CD14-positive monocyte (primary cell): ENCODE measurements around the gene SUCLG2. TPM values are rescaled to one million over a fixed set of nuclear protein-coding genes. Genes with fewer than 3 reads are reported as not detected.

Experiments used
- DNase-seq, 3 donors: peaks; one replicate each; pipeline ENCODE4 v3.0.0-alpha.2; 2011 to 2022
- H2AFZ ChIP-seq: 2 replicates; pipeline ENCODE4 v1.6.0; 2012; ENCODE audit warnings: mild to moderate bottlenecking, low read depth, low read length, inconsistent platforms; ENCODE audit not compliant: insufficient read depth, poor library complexity, severe bottlenecking
- H3K27ac ChIP-seq, 2 donors: 1 replicate in 1 of 2; 2 replicates in 1 of 2; pipeline ENCODE4 v1.5.1; 2012 to 2013; ENCODE audit warnings: low read length in 2 of 2, control low read depth in 1 of 2, inconsistent platforms in 1 of 2, low read depth in 1 of 2, mild to moderate bottlenecking in 1 of 2
- H3K27me3 ChIP-seq, 2 donors: one replicate each; pipeline versions ENCODE4 v1.6.0 to v1.6.1; 2011 to 2013; ENCODE audit warnings: low read length in 2 of 2; ENCODE audit not compliant: control insufficient read depth in 2 of 2, insufficient read depth in 2 of 2
- H3K36me3 ChIP-seq, 2 donors: replicated peaks in 1 of 2; 1 replicate in 1 of 2; 2 replicates in 1 of 2; pipeline versions ENCODE4 v1.5.1 to v1.6.1; 2012 to 2013; ENCODE audit warnings: low read length in 2 of 2, control low read depth in 1 of 2, inconsistent platforms in 1 of 2, mild to moderate bottlenecking in 1 of 2; ENCODE audit not compliant: insufficient read depth in 2 of 2, control insufficient read depth in 1 of 2
- H3K4me1 ChIP-seq, 2 donors: 1 replicate in 1 of 2; 2 replicates in 1 of 2; pipeline versions ENCODE4 v1.5.1 to v1.6.1; 2012 to 2013; ENCODE audit warnings: low read length in 2 of 2, control low read depth in 1 of 2, inconsistent platforms in 1 of 2, mild to moderate bottlenecking in 1 of 2, moderate library complexity in 1 of 2; ENCODE audit not compliant: insufficient read depth in 2 of 2, control insufficient read depth in 1 of 2
- H3K4me2 ChIP-seq: replicated peaks from 2 replicates; pipeline ENCODE3; 2012; ENCODE audit warnings: low read length, moderate library complexity, mild to moderate bottlenecking; ENCODE audit not compliant: poor library complexity, severe bottlenecking; ENCODE audit errors: extremely low read depth
- H3K4me3 ChIP-seq, 3 experiments: fragments of 200-600 bp in 1 of 3; sonication (generic) in 1 of 3; replicated peaks in 1 of 3; 1 replicate in 2 of 3; 2 replicates in 1 of 3; pipeline ENCODE4 v1.5.1; 2011 to 2013; ENCODE audit warnings: low read length in 3 of 3, mild to moderate bottlenecking in 3 of 3, control low read depth in 2 of 3, low read depth in 2 of 3, inconsistent platforms in 1 of 3, moderate library complexity in 1 of 3
- H3K79me2 ChIP-seq: 2 replicates; pipeline ENCODE4 v1.6.0; 2012; ENCODE audit warnings: mild to moderate bottlenecking, control low read depth, inconsistent platforms, low read length, moderate library complexity; ENCODE audit not compliant: insufficient read depth
- H3K9ac ChIP-seq: 2 replicates; pipeline ENCODE4 v1.6.0; 2017; ENCODE audit warnings: low read length, mild to moderate bottlenecking; ENCODE audit not compliant: insufficient read depth, poor library complexity, severe bottlenecking
- H3K9me3 ChIP-seq, 2 donors: replicated peaks in 1 of 2; 1 replicate in 1 of 2; 2 replicates in 1 of 2; pipeline versions ENCODE4 v1.5.1 to v1.6.1; 2012 to 2013; ENCODE audit warnings: low read length in 2 of 2, control low read depth in 1 of 2; ENCODE audit not compliant: control insufficient read depth in 1 of 2, insufficient read depth in 1 of 2
- H4K20me1 ChIP-seq: 2 replicates; pipeline ENCODE4 v1.6.0; 2012; ENCODE audit warnings: mild to moderate bottlenecking, low read length, control low read depth, moderate library complexity; ENCODE audit not compliant: insufficient read depth
- H3K27ac Mint-ChIP-seq, 7 donors: one replicate each; pipeline ENCODE4 v1.8.0; 2020; ENCODE audit warnings: mild to moderate bottlenecking in 7 of 7, mixed read lengths in 7 of 7, moderate library complexity in 6 of 7, inconsistent platforms in 2 of 7
- H3K27me3 Mint-ChIP-seq, 3 donors: one replicate each; pipeline ENCODE4 v1.8.0; 2021 to 2022; ENCODE audit warnings: low read depth in 3 of 3, mild to moderate bottlenecking in 3 of 3, mixed read lengths in 3 of 3, moderate library complexity in 3 of 3, inconsistent platforms in 1 of 3
- H3K36me3 Mint-ChIP-seq, 2 donors: one replicate each; pipeline ENCODE4 v1.8.0; 2020; ENCODE audit warnings: mixed read lengths in 2 of 2, inconsistent platforms in 1 of 2, mild to moderate bottlenecking in 1 of 2
- H3K4me1 Mint-ChIP-seq: one replicate; pipeline ENCODE4 v1.8.0; 2020; ENCODE audit warnings: mild to moderate bottlenecking, mixed read lengths
- H3K4me3 Mint-ChIP-seq, 2 donors: one replicate each; pipeline ENCODE4 v1.8.0; 2020; ENCODE audit warnings: mild to moderate bottlenecking in 2 of 2, mixed read lengths in 2 of 2, moderate library complexity in 1 of 2
- H3K9me3 Mint-ChIP-seq, 7 donors: one replicate each; pipeline ENCODE4 v1.8.0; 2020 to 2022; ENCODE audit warnings: mixed read lengths in 7 of 7, mild to moderate bottlenecking in 6 of 7, moderate library complexity in 6 of 7, inconsistent platforms in 2 of 7
- CTCF ChIP-seq: fragments of 200-600 bp; IDR thresholded peaks from one replicate; pipeline ENCODE4 v1.8.0; 2022; ENCODE audit warnings: antibody characterized with exemption, mild to moderate bottlenecking
- WGBS: methylation state at CpG from one replicate; pipeline ENCODE4 v1.1.5; 2013; ENCODE audit warnings: missing lambda C conversion rate; ENCODE audit not compliant: insufficient coverage; 5-methylcytosine and 5-hydroxymethylcytosine counted together
- intact Hi-C, 2 donors: fragments of 100-400 bp; cut with micrococcal nuclease; formaldehyde crosslinking; loops; one replicate each; pipeline versions ENCODE4 v1.15.0 to v1.15.1; 2023
- polyA plus RNA-seq, 3 donors: library from polyadenylated mRNA; depleted of rRNA in 1 of 3; unstranded in 2 of 3; stranded (reverse) in 1 of 3; fragments of 300-500 nt in 2 of 3; fragments of >200 nt in 1 of 3; fragmentation: Illumina TruSeq in 2 of 3; gene quantifications; 1 replicate in 2 of 3; 2 replicates in 1 of 3; pipeline ENCODE4 v1.2.3, GENCODE V29; 2012 to 2021

SUCLG2 gene
- polyA plus RNA-seq, 3 donors, result 10.8 to 37.5 (median 32.9) TPM

- Histone ChIP-seq H3K4me1 (peaks cover 14 to 18% of the 10 kb centered on the region in 2 donors), H3K27ac (no peak overlapping the region), H4K20me1 (peaks cover 55% of the 10 kb centered on the region), H3K9me3 (no peaks in the 10 kb centered on the region), H3K9ac (no peak overlapping the region), H3K27me3 (no peaks in the 10 kb centered on the region), H3K36me3 (peaks cover 0 to 15% of the 10 kb centered on the region in 2 donors), H2AFZ (no peak overlapping the region), H3K4me2 (no peak overlapping the region), H3K79me2 (peaks cover 37% of the 10 kb centered on the region), H3K4me3 (no peak overlapping the region)
- Mint-ChIP-seq H3K4me1 (peaks cover 38% of the 10 kb centered on the region), H3K36me3 (peaks cover 12 to 29% of the 10 kb centered on the region in 2 donors), H3K9me3 (peaks cover 0 to 5% (median 0%) of the 10 kb centered on the region in 7 donors), H3K4me3 (no peak overlapping the region), H3K27ac (no peak overlapping the region), H3K27me3 (peaks cover 0 to 2% (median 0%) of the 10 kb centered on the region in 3 donors)
- intact Hi-C loops, result no loop called here
- TF ChIP-seq CTCF, result no peak
- DNase-seq, result no peak
- no CpG with 5 or more reads among the region's 3 CpGs for WGBS
Observed at GRCh38 chr3:67649681-67650080, 4.7 kb downstream of the SUCLG2 start.

GRCh38 chr3:67648701-67649100, 5.7 kb downstream of the SUCLG2 start:
- Histone ChIP-seq H3K27ac (no peak overlapping the region), H3K4me1 (peaks cover 9 to 13% of the 10 kb centered on the region in 2 donors), H3K9ac (no peak overlapping the region), H3K4me3 (no peak overlapping the region), H2AFZ (no peak overlapping the region), H4K20me1 (peaks cover 62% of the 10 kb centered on the region), H3K4me2 (no peak overlapping the region), H3K9me3 (no peaks in the 10 kb centered on the region), H3K79me2 (peaks cover 39% of the 10 kb centered on the region), H3K27me3 (no peaks in the 10 kb centered on the region), H3K36me3 (peaks cover 0 to 17% of the 10 kb centered on the region in 2 donors)
- peaks cover 36% of the 10 kb centered on the region for H3K4me1 Mint-ChIP-seq
- no peak overlapping the region for H3K4me3 Mint-ChIP-seq
- DNase-seq, result no peak
- H3K27me3 Mint-ChIP-seq, result peaks cover 0 to 2% (median 0%) of the 10 kb centered on the region in 3 donors
- intact Hi-C loops, result no loop called here
- peaks cover 0 to 5% (median 0%) of the 10 kb centered on the region in 7 donors for H3K9me3 Mint-ChIP-seq
- WGBS, result 100% methylated on average over 2 of the region's 4 CpGs
- no peak for TF ChIP-seq CTCF
- no peak overlapping the region for H3K27ac Mint-ChIP-seq
- H3K36me3 Mint-ChIP-seq, result peaks cover 19 to 36% of the 10 kb centered on the region in 2 donors
